Inflammatory macrophage treated with lipopolysaccharide for 4 hours (primary cell): ENCODE results near the gene ITGB2.
"Not testable (repeated sequence)": the region's sequence is repeated elsewhere in the genome, so short reads cannot be mapped to it uniquely, and the experiment has no call there.

Source experiments
- DNase-seq: peaks from one replicate; pipeline ENCODE4 v3.0.0-alpha.2; 2020

The ITGB2 gene

GRCh38 chr21:44940116-44940631 lies 19.5 kb upstream of the ITGB2 start:
- DNase-seq = no peak

DNA sequence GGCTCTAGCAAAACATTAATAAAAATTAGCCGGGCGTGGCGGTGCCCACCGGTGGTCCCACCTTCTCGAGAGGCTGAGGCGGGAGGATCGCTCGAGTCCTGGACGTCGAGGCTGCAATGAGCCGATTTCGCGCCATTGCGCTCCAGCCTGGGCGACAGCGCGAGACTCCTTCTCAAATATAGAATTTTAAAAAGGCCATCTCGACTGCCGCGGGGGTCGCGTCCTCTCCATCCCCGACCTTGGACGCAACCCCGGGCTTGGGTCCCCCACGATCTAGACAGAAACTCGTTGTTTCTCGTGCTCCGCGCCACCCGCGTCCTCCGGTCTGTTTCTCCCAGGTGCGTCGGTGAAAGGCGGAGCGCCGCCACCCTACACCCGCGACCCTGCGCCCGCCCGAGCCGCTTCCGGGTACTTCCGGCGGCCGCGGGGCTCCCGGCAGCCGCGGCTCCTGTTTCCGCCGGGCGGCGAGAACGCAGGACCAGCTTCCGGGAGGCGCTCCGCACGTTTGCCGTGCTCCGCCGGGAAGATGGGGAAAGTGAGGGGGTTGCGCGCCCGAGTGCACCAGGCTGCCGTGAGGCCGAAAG lies 18.9 kb upstream of the ITGB2 start, which contains the start of gene SLX9:
SLX9 (plus strand) TSS at position 498 of the 584 bp plus-strand sequence; CDS start at position 527, 29 bp downstream.
- peak; percentile 77 for DNase-seq

DNA sequence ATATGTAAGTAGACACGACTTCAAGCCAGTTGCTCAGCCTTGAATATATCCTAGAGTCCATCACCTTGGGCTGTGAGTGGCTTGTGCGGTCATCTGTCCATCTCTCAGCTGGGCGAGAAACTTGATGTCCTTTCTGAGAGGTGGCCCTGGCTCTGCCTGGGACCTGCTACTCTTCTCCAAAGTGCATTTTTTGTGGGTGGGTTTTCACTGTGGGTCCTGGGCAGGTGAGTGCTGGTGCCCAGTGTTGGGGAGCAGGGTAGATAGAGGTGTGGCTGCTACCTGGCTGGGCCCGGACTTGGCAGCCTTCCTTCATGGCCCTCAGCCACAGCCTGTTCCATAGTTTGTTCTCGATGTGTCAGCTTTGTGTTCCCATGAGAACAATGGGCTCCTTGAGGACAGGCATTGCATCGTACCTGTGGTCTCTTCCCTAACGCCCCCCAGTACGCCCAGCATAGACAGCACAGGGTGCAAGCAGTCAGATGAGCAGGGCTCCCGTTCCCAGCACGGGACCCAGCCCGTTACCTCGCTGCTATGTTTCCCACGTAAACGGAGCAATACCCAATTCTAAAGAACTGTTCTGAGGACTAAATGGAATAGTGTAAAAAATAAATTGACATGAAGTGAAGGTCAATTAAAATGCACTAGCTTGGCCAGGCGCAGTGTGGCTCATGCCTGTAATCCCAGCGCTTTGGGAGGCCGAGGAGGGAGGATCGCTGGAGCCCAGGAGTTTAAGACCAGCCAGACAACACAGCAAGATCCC lies 18.3 kb upstream of the ITGB2 start:
- no peak for DNase-seq

- no peak for DNase-seq
These were observed 14.8 kb upstream of the ITGB2 start for GRCh38 chr21:44935533-44935927.

- DNase-seq = no peak
These were observed 14.3 kb upstream of the ITGB2 start for GRCh38 chr21:44934797-44935532.

GRCh38 chr21:44934276-44934675 lies 13.6 kb upstream of the ITGB2 start:
- DNase-seq = no peak

GRCh38 chr21:44933918-44934260 lies 13.2 kb upstream of the ITGB2 start:
- no peak for DNase-seq

DNA sequence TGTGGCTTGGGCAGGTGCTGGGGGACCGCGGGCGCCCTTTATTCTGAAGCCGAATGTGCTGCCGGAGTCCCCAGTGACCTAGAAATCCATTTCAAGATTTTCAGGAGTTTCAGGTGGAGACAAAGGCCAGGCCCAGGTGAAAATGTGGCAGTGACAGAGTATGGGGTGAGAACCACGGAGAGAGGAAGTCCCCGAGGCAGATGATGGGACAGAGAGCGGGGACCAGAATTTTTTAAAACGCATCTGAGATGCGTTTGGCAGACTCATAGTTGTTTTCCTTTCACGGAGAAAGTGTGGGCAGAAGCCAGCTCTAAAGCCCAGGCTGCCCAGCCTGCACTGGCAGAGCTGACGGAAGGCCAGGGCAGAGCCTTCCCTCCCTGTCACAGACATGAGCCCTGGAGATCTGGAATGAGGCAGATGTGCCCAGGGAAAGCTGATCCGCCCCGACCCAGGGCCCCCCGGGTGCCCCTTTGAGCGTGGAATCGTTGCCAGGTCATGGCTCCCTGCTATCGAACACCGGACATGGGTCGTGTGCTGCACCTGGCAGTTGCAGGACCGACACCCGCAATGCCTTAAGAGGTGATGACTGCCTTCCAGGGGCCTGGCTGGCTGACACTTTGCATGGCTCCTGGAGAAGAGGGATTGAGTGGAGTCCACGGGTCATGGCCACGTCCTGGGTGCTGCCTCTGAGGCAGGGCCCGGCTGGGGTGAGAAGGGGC lies 12.7 kb upstream of the ITGB2 start:
- no peak for DNase-seq

DNA sequence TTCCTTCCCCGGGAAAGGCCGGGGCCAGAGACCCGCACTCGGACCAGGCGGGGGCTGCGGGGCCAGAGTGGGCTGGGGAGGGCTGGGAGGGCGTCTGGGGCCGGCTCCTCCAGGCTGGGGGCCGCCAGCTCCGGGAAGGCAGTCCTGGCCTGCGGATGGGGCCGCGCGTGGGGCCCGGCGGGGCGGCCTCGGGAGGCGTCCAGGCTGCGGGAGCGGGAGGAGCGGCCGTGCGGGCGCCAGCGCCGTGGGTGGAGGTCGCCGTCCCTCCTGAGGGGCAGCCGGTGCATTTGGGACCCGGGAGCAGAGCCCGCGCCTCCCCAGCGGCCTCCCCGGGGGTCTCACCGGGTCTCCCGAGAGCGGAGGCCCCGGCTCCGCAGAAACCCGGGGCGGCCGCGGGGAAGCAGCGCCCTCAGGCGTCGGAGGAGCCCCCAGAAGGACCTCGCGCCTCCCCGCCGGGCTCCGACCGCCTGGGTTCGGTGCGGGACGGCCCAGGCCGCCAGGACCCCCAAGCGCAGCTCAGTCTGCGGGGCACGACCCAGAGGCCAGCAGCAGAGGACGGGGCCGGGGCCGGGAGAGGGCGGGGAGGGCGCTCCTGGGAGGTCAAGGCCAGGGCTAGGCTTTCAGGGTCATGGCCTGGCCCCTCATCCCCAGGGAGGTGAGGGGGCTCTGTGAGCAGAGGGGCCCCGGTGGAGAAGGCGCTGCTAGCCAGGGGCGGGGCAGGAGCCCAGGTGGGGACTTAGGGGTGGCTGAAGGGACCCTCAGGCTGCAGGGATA lies 11.9 kb upstream of the ITGB2 start:
- peak; percentile 48 for DNase-seq

DNA sequence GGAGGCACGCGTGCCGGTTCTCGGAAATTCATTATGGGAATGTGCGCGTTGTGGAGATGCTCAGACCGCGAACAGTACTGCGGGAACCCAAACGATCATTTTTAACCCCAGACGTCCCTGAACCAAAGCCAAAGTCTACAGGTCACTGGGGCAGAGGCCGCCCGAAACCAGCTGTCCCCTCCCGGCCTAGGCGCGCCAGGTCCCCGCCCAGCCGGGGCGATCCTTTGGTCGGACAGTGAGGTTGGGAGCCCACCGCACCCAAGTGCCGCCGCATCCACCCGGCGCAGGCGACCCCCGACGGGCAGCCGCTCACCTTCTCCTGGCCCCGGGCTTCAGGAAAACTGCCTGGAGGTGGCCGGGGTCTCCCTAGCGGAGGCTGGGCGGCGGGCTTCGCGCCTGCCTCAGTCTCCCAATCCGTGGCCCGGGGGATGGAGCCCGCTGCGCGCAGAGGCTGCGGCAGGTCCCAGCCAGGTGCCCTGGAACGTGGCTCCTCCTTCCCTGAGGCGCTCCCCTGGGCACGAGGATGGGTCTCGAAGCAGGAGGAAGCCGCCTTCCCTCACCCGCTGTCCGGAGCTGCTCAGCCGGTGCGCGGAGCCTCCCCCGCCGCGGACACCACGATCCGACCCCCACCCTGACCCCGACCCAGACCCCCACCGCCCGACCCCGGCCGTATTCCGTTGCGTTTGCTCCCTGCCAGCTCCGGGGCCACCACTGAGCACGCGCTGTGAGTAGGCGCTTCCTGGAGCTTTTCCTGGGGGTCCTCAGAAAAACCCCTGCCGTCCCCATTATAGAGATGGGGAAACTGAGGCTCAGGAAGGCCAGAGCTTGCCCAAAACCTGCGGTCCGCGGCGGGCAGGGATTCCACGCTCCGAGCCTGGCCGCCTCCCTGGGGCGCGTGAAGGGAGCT lies 11.1 kb upstream of the ITGB2 start:
- DNase-seq = no peak

DNA sequence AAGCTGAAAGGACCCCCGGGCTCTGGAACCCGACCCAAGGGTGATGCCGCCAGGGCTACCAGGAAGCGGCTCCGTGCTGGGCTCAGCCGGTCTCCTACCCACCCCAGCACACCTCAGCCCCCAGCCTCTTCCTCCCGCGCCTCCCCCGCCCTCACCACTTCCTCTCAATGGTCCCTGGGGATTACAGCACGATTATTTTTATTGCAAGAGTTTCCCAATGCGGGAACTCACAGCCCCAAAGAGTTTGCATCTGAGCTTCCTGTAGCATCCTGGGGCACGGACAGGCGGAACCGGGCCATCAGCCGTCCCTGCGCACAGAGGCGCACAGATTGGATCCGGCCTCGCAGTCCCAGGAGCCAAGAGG lies 10.4 kb upstream of the ITGB2 start:
- DNase-seq = peak; percentile 77

DNA sequence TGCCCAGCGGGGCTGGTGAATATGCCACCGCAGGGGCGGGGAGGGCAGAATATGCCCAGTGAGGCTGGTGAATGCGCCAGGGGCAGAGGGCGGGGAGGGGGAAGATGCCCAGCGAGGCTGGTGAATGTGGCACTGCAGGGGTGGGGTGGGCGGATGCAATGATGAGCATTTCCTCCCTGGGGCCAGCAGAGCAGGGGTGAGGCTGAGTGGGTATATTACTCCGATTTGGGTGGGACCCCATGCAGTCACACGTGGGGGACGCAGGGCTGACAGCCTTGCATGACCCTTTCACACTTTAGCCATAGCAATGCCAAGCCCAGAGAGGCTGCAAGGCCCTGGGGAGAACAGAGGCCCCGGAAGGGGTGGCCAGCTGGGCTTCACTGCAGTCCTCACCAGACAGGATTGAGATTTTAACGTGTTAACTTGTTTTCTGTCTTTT lies 9.9 kb upstream of the ITGB2 start:
- no peak for DNase-seq

GRCh38 chr21:44929799-44930542 lies 9.3 kb upstream of the ITGB2 start:
- no peak for DNase-seq

- no peak for DNase-seq
These were observed 8.6 kb upstream of the ITGB2 start for GRCh38 chr21:44929242-44929798.

- DNase-seq = not testable (repeated sequence)
These were observed 8.0 kb upstream of the ITGB2 start for GRCh38 chr21:44928500-44929241.

DNA sequence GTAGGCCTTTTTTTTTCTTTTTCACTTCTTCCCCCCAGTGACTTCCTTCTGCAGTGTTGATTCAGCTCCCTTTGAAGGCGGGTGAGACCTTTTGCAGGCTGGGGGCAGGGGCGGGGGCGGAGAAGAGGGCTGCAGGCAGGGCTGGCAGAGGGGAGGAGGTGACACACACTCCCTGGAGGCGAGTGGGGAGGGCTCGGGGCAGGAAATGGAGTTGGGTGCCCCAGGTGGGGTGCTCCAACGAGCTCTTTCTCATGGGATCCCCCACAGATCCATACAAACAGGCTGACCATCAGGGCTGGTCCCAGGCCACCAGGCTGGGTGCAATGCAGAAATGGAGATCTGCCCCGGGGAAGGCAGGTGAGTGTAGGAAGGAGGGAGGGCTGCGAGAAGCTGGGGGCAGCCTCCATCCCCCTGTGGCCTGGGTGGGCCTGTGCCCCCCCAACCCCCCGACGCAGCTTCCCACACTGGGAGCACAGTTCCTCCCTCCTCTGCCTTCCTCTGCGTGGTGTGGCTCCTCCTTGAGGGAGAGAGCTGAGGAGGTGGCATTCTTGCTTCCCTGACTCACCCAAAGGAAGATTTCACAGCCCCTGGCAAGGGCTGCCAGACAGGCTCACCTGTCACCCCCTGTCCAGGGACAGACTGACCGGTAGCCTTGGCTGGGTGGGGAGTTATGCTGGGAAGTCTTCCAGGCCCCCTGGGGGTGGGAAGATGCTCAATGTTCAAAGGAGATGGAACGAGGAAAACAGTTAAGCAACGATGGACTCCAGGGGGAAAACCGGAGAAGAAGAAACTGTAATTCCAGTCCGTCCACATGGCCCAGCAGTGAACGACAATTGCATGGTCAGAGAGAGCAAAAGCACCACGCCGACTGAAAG lies 7.1 kb upstream of the ITGB2 start:
- peak; percentile 79 for DNase-seq

DNA sequence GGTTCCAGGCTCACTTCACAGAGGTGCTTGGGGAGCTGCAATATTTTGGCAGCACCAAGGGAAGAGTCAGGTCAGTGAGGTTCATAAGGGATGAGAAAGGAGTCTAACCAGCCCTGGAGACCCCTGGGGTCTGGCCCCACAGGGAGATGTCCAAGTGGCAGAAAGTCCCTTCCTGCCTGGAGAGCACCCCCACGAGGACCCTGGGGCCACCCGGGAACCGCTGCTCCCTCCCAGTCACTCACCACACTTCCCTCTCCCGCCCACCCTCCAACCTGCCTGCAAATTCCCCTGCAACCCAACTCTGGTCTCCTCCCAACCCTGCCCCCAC lies 6.5 kb upstream of the ITGB2 start:
- no peak for DNase-seq

DNA sequence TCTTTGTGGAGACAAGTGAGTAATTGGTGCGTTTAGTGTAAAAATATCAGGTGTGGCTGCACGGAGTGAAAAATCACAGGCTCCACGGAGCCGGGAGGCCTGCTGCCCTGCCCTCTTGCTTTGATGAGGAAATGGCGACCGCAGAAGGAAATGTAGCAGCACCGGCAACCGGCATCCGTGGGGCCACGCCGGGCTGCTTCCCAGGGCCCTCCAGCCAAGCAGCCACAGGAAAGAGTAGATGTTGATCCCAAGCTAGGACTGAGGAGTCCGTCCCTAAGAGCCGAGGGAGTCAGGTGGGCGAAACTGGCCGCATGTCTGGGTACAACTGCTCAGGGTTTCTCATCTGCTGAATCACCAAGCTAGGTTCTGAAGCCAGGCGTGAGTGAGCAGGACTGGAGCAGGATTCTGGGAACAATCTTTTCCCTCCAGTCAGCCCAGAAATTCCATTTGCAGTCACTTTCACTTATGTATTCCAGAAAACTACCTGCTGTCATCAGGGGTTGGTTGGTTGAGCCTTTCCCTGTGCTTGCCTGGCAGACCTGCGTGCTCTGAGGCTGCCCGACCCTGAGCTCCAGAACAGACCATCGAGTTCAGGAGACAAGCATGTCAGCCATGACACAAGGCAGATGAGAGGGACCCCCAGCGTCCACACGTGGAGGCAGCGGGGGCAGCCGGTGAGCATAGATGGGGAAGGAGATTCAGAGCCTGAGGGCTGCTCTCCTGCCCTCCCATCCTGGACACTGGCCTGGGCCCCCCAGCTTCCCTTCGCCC lies 5.8 kb upstream of the ITGB2 start:
- no peak for DNase-seq
